ENCODE results near the gene SELENOS.

Gene SELENOS

DNA sequence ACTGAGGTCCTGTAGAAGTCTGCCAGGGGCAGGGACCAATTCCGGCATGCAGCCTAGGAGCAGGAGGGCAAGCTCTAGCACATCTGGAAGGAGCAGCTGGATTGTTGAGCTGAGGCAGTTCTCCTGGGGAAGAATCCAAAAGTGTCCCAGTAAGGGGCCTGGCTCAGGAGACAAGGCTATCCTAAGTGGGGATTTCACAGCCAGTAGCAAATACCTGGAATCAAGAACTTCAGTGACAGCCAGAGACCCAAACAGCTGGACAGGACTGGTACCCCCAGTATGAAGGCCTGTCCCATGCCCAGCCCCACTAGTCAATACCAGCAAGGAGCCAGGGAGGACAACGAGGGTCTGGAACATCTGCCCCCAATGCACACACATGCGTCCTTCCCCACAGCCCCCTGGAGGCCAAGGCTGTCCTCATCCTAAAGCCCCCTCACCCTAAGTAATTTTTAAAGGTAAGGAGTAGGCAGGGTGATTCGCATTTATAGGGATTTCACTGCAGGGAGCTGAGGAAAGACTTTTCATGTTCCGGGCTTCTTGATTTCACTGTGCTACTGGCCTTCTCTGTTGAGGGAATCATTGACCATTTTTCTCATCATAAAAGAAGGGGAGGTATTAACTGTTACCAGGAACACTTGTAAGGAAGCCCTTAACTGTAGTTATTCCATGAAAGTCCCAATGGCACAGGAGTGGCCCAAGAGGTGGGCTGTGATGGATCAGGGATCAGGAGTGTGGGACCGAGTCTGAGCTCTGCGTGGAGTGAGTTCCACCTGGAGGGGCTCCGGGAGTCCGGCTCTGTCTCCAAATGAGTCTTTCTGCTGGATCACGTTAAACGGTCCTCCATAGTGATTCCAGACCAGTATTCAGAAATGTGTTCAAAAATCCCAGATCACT, 22.9 kb downstream of the SELENOS start:
- Histone ChIP-seq H3K9ac (ENCODE audit: insufficient read length, low read depth) (no peak overlapping the region), H3K4me1 (ENCODE audit: insufficient read depth, insufficient read length) (peaks cover 5% of the 10 kb centered on the region), H3K4me3 (ENCODE audit: insufficient read length, low read depth) (no peak overlapping the region), H3K27me3 (ENCODE audit: insufficient read depth, insufficient read length) (no peaks in the 10 kb centered on the region), H3K9me3 (ENCODE audit: insufficient read depth, low read length) (no peaks in the 10 kb centered on the region), H3K36me3 (ENCODE audit: insufficient read depth, insufficient read length, low read length) (peaks cover 10% of the 10 kb centered on the region)
- DNase-seq (ENCODE audit: low read depth, low spot score), result no peak
- TF ChIP-seq ZNF274 (IDR thresholded peaks at IDR 0.05; ENCODE audit: low read depth, low read length) (no peak), YY1 (IDR thresholded peaks at IDR 0.05; ENCODE audit: insufficient read depth, insufficient read length) (no peak), SUZ12 (IDR thresholded peaks at IDR 0.05; ENCODE audit: extremely low read depth, insufficient read depth, insufficient read length) (no peak)

DNA sequence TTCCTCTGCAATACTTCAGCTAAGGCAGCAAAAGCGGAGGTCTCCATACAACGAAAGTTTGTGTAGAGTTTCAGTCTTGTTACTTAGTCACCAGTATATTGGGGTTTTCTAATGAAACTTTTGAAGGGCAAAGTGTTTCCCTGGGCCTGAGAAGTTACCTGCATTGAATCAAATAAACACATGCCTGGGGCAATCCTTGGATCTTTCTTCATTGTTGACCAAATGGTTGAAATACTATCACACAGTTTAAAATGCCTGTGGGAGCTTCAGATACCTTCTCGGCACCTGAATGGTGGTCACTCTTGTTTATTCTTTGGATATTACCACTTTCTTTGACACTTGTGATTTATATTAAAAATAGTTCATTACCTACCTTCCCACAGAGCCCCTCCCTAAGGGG, 24.4 kb downstream of the SELENOS start:
- DNase-seq (ENCODE audit: low read depth, low spot score), result no peak
- Histone ChIP-seq H3K4me1 (ENCODE audit: insufficient read depth, insufficient read length) (peaks cover 8% of the 10 kb centered on the region), H3K27me3 (ENCODE audit: insufficient read depth, insufficient read length) (no peaks in the 10 kb centered on the region), H3K4me3 (ENCODE audit: insufficient read length, low read depth) (peak overlapping the region; percentile 76), H3K9me3 (ENCODE audit: insufficient read depth, low read length) (no peaks in the 10 kb centered on the region), H3K9ac (ENCODE audit: insufficient read length, low read depth) (peak overlapping the region; percentile 83), H3K36me3 (ENCODE audit: insufficient read depth, insufficient read length, low read length) (peaks cover 19% of the 10 kb centered on the region)
- no peak for TF ChIP-seq YY1 (IDR thresholded peaks at IDR 0.05; ENCODE audit: insufficient read depth, insufficient read length)
- TF ChIP-seq ZNF274 (IDR thresholded peaks at IDR 0.05; ENCODE audit: low read depth, low read length), result no peak
- no peak for TF ChIP-seq SUZ12 (IDR thresholded peaks at IDR 0.05; ENCODE audit: extremely low read depth, insufficient read depth, insufficient read length)

DNA sequence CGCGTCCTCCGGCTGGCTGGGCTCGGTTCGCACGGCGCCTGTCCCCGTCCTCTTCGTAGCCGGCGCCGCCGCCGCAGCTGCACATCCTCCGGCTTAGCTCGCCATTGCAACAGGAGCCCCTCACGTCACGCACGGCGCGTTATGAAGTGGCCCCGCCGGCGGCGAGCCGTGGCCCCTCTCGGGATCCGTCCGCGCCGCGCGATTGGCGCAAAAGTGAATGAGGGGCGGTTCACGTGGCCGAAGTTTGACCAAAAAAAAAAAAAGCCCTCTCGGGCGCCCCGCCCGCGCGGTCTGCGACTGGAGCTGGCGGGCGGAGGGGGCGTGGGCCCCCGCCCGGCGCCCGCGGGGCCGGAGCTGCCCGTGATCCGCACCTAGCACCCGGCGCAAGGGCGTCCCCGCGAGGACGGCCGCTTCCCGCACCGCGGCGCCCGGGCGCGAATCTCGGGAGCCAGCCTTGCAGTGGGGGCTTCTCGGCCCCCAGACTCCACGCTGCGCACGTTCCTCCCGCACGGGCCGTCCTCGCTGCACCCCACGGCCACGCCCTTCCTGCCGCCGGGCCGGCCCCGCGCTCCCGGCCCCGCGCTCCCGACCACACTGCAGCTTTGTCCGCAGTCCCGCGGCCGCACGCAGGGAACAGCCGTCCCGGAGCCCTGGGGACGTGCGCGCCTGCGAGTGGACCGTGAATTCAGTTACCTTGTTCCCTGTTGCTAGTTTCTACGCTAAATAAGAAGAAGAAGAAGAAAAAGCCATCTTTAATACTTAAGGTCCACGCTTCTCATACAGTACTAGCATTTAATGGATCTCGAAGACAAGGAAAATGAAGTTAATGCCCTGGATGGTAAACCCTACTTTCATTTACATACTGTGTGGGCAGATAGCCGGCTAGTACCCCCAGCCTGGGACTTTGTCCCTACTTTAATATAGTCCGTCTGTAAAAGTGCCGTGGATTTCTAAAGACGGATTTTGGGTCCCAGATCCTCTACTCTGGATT, 25.2 kb downstream of the SELENOS start, which contains the start of gene CHSY1:
CHSY1 (minus strand) TSS at position 219 of the 991 bp plus-strand sequence. CDS start 592 bp downstream, outside the sequence.
- H3K9ac ChIP-seq (ENCODE audit: insufficient read length, low read depth), result peak within 1 kb of the TSS; percentile 88
- peaks cover 26% of the 10 kb centered on the region for H3K36me3 ChIP-seq (ENCODE audit: insufficient read depth, insufficient read length, low read length)
- H3K27me3 ChIP-seq (ENCODE audit: insufficient read depth, insufficient read length), result no peaks in the 10 kb centered on the region
- H3K4me1 ChIP-seq (ENCODE audit: insufficient read depth, insufficient read length), result peaks cover 8% of the 10 kb centered on the region
- peak within 1 kb of the TSS; percentile 76 for H3K4me3 ChIP-seq (ENCODE audit: insufficient read length, low read depth)
- peak; percentile 43 for DNase-seq (ENCODE audit: low read depth, low spot score)
- peak; percentile 23 for TF ChIP-seq YY1 (IDR thresholded peaks at IDR 0.05; ENCODE audit: insufficient read depth, insufficient read length)
- TF ChIP-seq SUZ12 (IDR thresholded peaks at IDR 0.05; ENCODE audit: extremely low read depth, insufficient read depth, insufficient read length), result no peak
- no peak for TF ChIP-seq ZNF274 (IDR thresholded peaks at IDR 0.05; ENCODE audit: low read depth, low read length)
- H3K9me3 ChIP-seq (ENCODE audit: insufficient read depth, low read length), result no peaks in the 10 kb centered on the region

DNA sequence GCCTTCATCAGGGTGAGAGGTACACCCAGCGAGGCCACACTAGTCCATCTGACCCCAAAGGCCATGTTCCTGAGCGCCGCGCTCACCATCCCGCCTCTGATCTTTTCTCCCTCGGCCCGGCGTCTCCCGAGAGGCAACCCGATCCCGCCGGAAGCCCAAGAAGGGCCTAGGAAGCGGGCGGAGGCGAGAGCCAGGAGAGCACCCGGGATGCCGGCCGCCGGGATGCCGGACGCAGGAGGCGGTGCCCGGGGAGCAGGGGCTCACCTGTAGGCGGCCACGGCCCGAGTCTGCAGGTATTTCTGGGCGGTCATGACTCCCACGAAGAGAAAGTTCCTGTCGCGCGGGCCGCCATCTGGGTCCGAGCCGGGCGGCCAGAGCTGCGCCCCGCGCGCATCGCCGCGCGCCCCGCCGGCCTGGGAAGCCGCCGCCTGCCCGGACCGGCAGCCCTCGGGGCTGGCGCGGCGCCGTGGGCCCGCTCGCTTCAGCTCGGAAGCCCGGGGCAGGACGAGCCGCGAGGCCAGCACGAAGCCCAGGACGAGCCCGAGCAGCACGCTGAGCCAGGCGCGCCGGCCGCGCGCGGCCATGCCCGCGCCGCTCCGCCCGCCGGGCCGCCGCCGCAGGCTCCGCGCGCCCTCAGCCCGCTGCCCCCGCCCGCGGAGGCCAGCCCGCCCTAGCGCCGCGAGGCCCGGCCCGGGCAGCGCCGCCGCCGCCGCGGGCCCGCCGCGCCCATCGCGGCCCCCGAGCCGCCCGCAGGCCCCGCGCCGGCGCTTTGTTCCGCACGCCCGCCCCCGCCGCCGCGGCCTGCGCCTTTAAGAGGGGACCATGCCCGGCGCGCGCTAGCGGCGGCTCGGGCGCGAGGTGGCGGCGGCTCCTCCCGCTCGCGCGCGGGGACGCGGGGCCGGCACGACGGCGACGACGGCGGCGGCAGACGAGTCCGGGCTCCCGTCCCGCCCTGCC, 26.1 kb downstream of the SELENOS start:
- TF ChIP-seq YY1 (IDR thresholded peaks at IDR 0.05; ENCODE audit: insufficient read depth, insufficient read length) (no peak), SUZ12 (IDR thresholded peaks at IDR 0.05; ENCODE audit: extremely low read depth, insufficient read depth, insufficient read length) (no peak), ZNF274 (IDR thresholded peaks at IDR 0.05; ENCODE audit: low read depth, low read length) (no peak)
- Histone ChIP-seq H3K9ac (ENCODE audit: insufficient read length, low read depth) (peak overlapping the region; percentile 88), H3K4me1 (ENCODE audit: insufficient read depth, insufficient read length) (peaks cover 8% of the 10 kb centered on the region), H3K36me3 (ENCODE audit: insufficient read depth, insufficient read length, low read length) (peaks cover 35% of the 10 kb centered on the region), H3K9me3 (ENCODE audit: insufficient read depth, low read length) (no peaks in the 10 kb centered on the region), H3K27me3 (ENCODE audit: insufficient read depth, insufficient read length) (no peaks in the 10 kb centered on the region), H3K4me3 (ENCODE audit: insufficient read length, low read depth) (peak overlapping the region; percentile 76)
- DNase-seq (ENCODE audit: low read depth, low spot score), result no peak

DNA sequence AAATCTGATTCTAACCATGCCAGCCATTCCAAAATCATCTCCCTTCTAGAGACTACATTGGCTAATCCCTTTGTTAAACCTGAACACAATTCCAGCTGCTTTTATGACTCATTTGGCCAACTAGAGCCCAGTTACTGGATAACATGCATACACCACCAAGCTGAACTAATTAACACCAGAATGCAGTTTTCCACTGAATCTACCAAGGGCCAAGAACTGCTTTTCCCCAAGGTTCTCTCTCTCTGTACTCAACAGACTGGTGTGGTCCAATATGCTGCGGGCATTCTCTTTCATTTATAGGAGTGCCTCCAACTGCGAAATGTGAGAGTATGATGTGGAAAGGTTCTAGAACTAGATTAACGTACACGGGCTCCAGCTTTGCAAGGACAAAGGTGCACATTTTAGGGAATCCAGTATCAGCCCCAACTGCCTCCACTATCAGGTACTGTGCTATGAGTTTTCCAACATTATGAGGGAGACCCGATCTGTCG, 26.9 kb downstream of the SELENOS start:
- H3K4me1 ChIP-seq (ENCODE audit: insufficient read depth, insufficient read length), result peaks cover 8% of the 10 kb centered on the region
- H3K9ac ChIP-seq (ENCODE audit: insufficient read length, low read depth), result peak overlapping the region; percentile 88
- peaks cover 40% of the 10 kb centered on the region for H3K36me3 ChIP-seq (ENCODE audit: insufficient read depth, insufficient read length, low read length)
- H3K9me3 ChIP-seq (ENCODE audit: insufficient read depth, low read length), result no peaks in the 10 kb centered on the region
- DNase-seq (ENCODE audit: low read depth, low spot score), result no peak
- TF ChIP-seq YY1 (IDR thresholded peaks at IDR 0.05; ENCODE audit: insufficient read depth, insufficient read length) (no peak), SUZ12 (IDR thresholded peaks at IDR 0.05; ENCODE audit: extremely low read depth, insufficient read depth, insufficient read length) (no peak), ZNF274 (IDR thresholded peaks at IDR 0.05; ENCODE audit: low read depth, low read length) (no peak)
- H3K4me3 ChIP-seq (ENCODE audit: insufficient read length, low read depth), result peak overlapping the region; percentile 62
- H3K27me3 ChIP-seq (ENCODE audit: insufficient read depth, insufficient read length), result no peaks in the 10 kb centered on the region

DNA sequence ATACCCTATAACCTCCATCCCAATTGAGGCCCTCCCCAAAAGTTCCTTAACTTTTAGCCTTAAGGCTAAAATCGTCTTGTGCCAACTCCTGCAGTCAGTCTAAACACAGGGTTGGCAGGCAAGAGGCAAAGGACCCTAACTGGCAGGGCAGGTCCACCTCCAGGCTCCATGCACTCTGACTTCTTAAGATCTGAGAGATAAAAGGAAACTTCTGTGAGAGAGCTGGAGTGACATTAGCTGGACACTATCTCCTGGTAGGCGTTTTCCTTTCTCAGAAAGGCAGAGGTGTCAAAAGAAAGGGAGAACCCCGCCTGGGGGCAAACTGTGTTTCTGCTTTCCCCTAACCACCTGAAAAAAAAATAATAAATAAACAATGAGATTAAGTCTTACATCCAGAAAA, 29.0 kb downstream of the SELENOS start:
- peaks cover 52% of the 10 kb centered on the region for H3K36me3 ChIP-seq (ENCODE audit: insufficient read depth, insufficient read length, low read length)

More for the DNA sequence above, 29.0 kb downstream of the SELENOS start:
- TF ChIP-seq ZNF274 (IDR thresholded peaks at IDR 0.05; ENCODE audit: low read depth, low read length) (no peak), SUZ12 (IDR thresholded peaks at IDR 0.05; ENCODE audit: extremely low read depth, insufficient read depth, insufficient read length) (no peak), YY1 (IDR thresholded peaks at IDR 0.05; ENCODE audit: insufficient read depth, insufficient read length) (no peak)
- H3K9me3 ChIP-seq (ENCODE audit: insufficient read depth, low read length), result no peaks in the 10 kb centered on the region
- H3K4me3 ChIP-seq (ENCODE audit: insufficient read length, low read depth), result no peak overlapping the region
- H3K27me3 ChIP-seq (ENCODE audit: insufficient read depth, insufficient read length), result no peaks in the 10 kb centered on the region
- peaks cover 5% of the 10 kb centered on the region for H3K4me1 ChIP-seq (ENCODE audit: insufficient read depth, insufficient read length)
- no peak overlapping the region for H3K9ac ChIP-seq (ENCODE audit: insufficient read length, low read depth)
- no peak for DNase-seq (ENCODE audit: low read depth, low spot score)

Measured in NT2/D1 (cell line).